ENCODE results near the gene MRPL20.
"Not testable (repeated sequence)": the region's sequence is repeated elsewhere in the genome, so short reads cannot be mapped to it uniquely, and the experiment has no call there.

Gene MRPL20

GRCh38 chr1:1406821-1407635 lies at the start of gene MRPL20:
Gene MRPL20, minus strand, starts transcription at chr1:1407293. Its CDS starts 76 bp downstream, at chr1:1407217.
- DNase-seq (ENCODE audit: low read depth in 2 of 3, low spot score in 2 of 3): peak; percentile 84 to 93 (median 87)

GRCh38 chr1:1456683-1457255 lies 49.7 kb upstream of the MRPL20 start:
- not testable (repeated sequence) for DNase-seq (ENCODE audit: low read depth in 2 of 3, low spot score in 2 of 3)

- not testable (repeated sequence) for DNase-seq (ENCODE audit: low read depth in 2 of 3, low spot score in 2 of 3)
Observed at GRCh38 chr1:1455934-1456333, 48.8 kb upstream of the MRPL20 start.

- no peak for DNase-seq (ENCODE audit: low read depth in 2 of 3, low spot score in 2 of 3)
Observed at GRCh38 chr1:1455366-1455884, 48.3 kb upstream of the MRPL20 start.

GRCh38 chr1:1454286-1455056 lies 47.4 kb upstream of the MRPL20 start:
- DNase-seq (ENCODE audit: low read depth in 2 of 3, low spot score in 2 of 3): not testable (repeated sequence)

- no peak for DNase-seq (ENCODE audit: low read depth in 2 of 3, low spot score in 2 of 3)
Observed at GRCh38 chr1:1452882-1453281, 45.8 kb upstream of the MRPL20 start.

- DNase-seq (ENCODE audit: low read depth in 2 of 3, low spot score in 2 of 3): not testable (repeated sequence)
Observed at GRCh38 chr1:1452365-1452739, 45.3 kb upstream of the MRPL20 start.

- no peak for DNase-seq (ENCODE audit: low read depth in 2 of 3, low spot score in 2 of 3)
Observed at GRCh38 chr1:1451696-1452364, 44.7 kb upstream of the MRPL20 start.

- not testable (repeated sequence) for DNase-seq (ENCODE audit: low read depth in 2 of 3, low spot score in 2 of 3)
Observed at GRCh38 chr1:1450616-1451015, 43.5 kb upstream of the MRPL20 start.

GRCh38 chr1:1449099-1449739 lies 42.1 kb upstream of the MRPL20 start, which contains the start of gene ATAD3C:
Gene ATAD3C, plus strand, starts transcription at chr1:1449689. Its CDS starts 995 bp downstream, at chr1:1450684.
- DNase-seq (ENCODE audit: low read depth in 2 of 3, low spot score in 2 of 3): no peak

GRCh38 chr1:1446631-1447030 lies 39.5 kb upstream of the MRPL20 start:
- not testable (repeated sequence) for DNase-seq (ENCODE audit: low read depth in 2 of 3, low spot score in 2 of 3)

GRCh38 chr1:1442069-1442770 lies 35.1 kb upstream of the MRPL20 start:
- DNase-seq (ENCODE audit: low read depth in 2 of 3, low spot score in 2 of 3): no peak

- DNase-seq (ENCODE audit: low read depth in 2 of 3, low spot score in 2 of 3): peak in 2 of 3 experiments; percentile 49 to 52
Observed at GRCh38 chr1:1441002-1441888, 34.2 kb upstream of the MRPL20 start.

GRCh38 chr1:1440262-1441001 lies 33.3 kb upstream of the MRPL20 start:
- DNase-seq (ENCODE audit: low read depth in 2 of 3, low spot score in 2 of 3): no peak

- DNase-seq (ENCODE audit: low read depth in 2 of 3, low spot score in 2 of 3): no peak
Observed at GRCh38 chr1:1439546-1440261, 32.6 kb upstream of the MRPL20 start.

GRCh38 chr1:1438531-1439381 lies 31.7 kb upstream of the MRPL20 start:
- DNase-seq (ENCODE audit: low read depth in 2 of 3, low spot score in 2 of 3): no peak
